Sigmoid colon (tissue), 4 donors: ENCODE measurements around the gene CRACR2A.

Experiments used
- CTCF ChIP-seq, 4 experiments: fragments of 450-650 bp in 3 of 4; fragments of 200-600 bp in 1 of 4; IDR thresholded peaks; one replicate each; pipeline ENCODE4 v1.5.1; 2016 to 2019; ENCODE audit warnings: antibody characterized with exemption in 4 of 4, mild to moderate bottlenecking in 3 of 4, moderate library complexity in 2 of 4
- EP300 ChIP-seq, 4 donors: sonication (generic); formaldehyde crosslinking; IDR thresholded peaks; one replicate each; pipeline ENCODE4 v1.6.1; 2017; ENCODE audit warnings: antibody characterized with exemption in 4 of 4
- POLR2A ChIP-seq, 2 donors: fragments of 450-650 bp; IDR thresholded peaks; one replicate each; pipeline ENCODE4 v1.6.1; 2016; ENCODE audit warnings: antibody characterized with exemption in 2 of 2, mild to moderate bottlenecking in 2 of 2, moderate library complexity in 2 of 2
- POLR2AphosphoS5 ChIP-seq, 4 donors: sonication (generic); formaldehyde crosslinking; IDR thresholded peaks; one replicate each; pipeline ENCODE4 v1.6.1; 2017; ENCODE audit warnings: antibody characterized with exemption in 4 of 4

GRCh38 chr12:3630621-3631271, 122.2 kb downstream of the CRACR2A start:
- TF ChIP-seq POLR2AphosphoS5 (IDR thresholded peaks at IDR 0.05) (no peak), CTCF (IDR thresholded peaks at IDR 0.05) (no peak), EP300 (IDR thresholded peaks at IDR 0.05) (no peak), POLR2A (IDR thresholded peaks at IDR 0.05) (no peak)
